K562 (cell line): ENCODE data around the gene NR4A2. TPM values are rescaled to one million over a fixed set of nuclear protein-coding genes. Genes with fewer than 3 reads are reported as not detected.

Experiments
- ARID1B ChIP-seq: fragments of 450-650 bp; IDR thresholded peaks from 2 replicates; pipeline ENCODE4 v1.6.1; 2016; ENCODE audit warnings: antibody characterized with exemption, mild to moderate bottlenecking, inconsistent platforms
- CHD2 ChIP-seq: IDR thresholded peaks from 2 replicates; pipeline ENCODE4 v1.6.1; 2011; ENCODE audit warnings: low read depth, low read length
- ELF1 ChIP-seq: fragments of 200-800 bp; sonication (Bioruptor generic); IDR thresholded peaks from 2 replicates; pipeline ENCODE4 v1.6.1; 2016; ENCODE audit warnings: missing genetic modification characterization, missing compliant biosample characterization
- ELF4 ChIP-seq: fragments of 450-650 bp; formaldehyde crosslinking; IDR thresholded peaks from 2 replicates; pipeline ENCODE4 v1.4.0; 2022; ENCODE audit warnings: missing genetic modification characterization
- FOSL1 ChIP-seq: fragments of 200-800 bp; sonication (Bioruptor generic); conservative IDR thresholded peaks from 2 replicates; pipeline ENCODE4 v1.6.1; 2016; ENCODE audit warnings: missing genetic modification characterization, missing compliant biosample characterization
- GABPB1 ChIP-seq: sonication (generic); formaldehyde crosslinking; IDR thresholded peaks from 2 replicates; pipeline ENCODE4 v1.8.0; 2022; ENCODE audit warnings: mild to moderate bottlenecking, missing genetic modification reagents
- PML ChIP-seq: IDR thresholded peaks from 2 replicates; pipeline ENCODE4 v1.6.1; 2012; ENCODE audit warnings: low read length, inconsistent platforms
- SLC30A9 ChIP-seq: fragments of 250-450 bp; sonication (Bioruptor Pico); IDR thresholded peaks from 2 replicates; pipeline ENCODE4 v1.8.0; 2022; ENCODE audit warnings: mild to moderate bottlenecking, moderate library complexity
- SP1 ChIP-seq: sonication (generic); formaldehyde crosslinking; IDR thresholded peaks from 2 replicates; pipeline ENCODE4 v1.8.1; 2022; ENCODE audit warnings: mild to moderate bottlenecking, missing genetic modification reagents
- ZKSCAN3 ChIP-seq: fragments of 250-450 bp; sonication (Bioruptor Pico); IDR thresholded peaks from 2 replicates; pipeline ENCODE4 v1.4.0; 2020
- ZNF175 ChIP-seq: fragments of 200-800 bp; sonication (Bioruptor generic); IDR thresholded peaks from 2 replicates; pipeline ENCODE4 v1.6.1; 2016; ENCODE audit warnings: low read depth, mild to moderate bottlenecking, missing genetic modification characterization, missing compliant biosample characterization
- ZNF324 ChIP-seq: fragments of 250-450 bp; sonication (Bioruptor Pico); IDR thresholded peaks from 2 replicates; pipeline ENCODE4 v1.4.0; 2020; ENCODE audit warnings: mild to moderate bottlenecking
- ZNF79 ChIP-seq: fragments of 250-450 bp; sonication (Bioruptor Pico); IDR thresholded peaks from 2 replicates; pipeline ENCODE4 v1.4.0; 2020; ENCODE audit warnings: low read depth, mild to moderate bottlenecking, moderate library complexity
- ZSCAN32 ChIP-seq: fragments of 450-650 bp; formaldehyde crosslinking; IDR thresholded peaks from 2 replicates; pipeline ENCODE4 v1.4.0; 2020; ENCODE audit warnings: mild to moderate bottlenecking, moderate library complexity
- polyA plus RNA-seq, 8 experiments: library from polyadenylated mRNA; depleted of rRNA in 4 of 8; stranded (reverse) in 5 of 8; unstranded in 3 of 8; fragments of >200 nt; fragmentation: Nextera tagmentation in 2 of 8; fragmentation: Illumina TruSeq in 1 of 8; extraction: Ambion mirVana in 2 of 8; extraction: Trizol in 1 of 8; gene quantifications; 2 replicates each; pipeline versions ENCODE4 v1.2.1 to v1.2.3, GENCODE V29; 2011 to 2014; ENCODE audit warnings: inconsistent platforms in 1 of 8, missing spikeins in 1 of 8
- total RNA-seq, 7 experiments: library from RNA; depleted of rRNA in 6 of 7; stranded (reverse); fragments of >200 nt in 6 of 7; fragmentation: Illumina TruSeq in 2 of 7; extraction: Trizol in 2 of 7; gene quantifications; 2 replicates each; pipeline versions ENCODE4 v1.2.1 to v1.2.3, GENCODE V29; 2011 to 2021; ENCODE audit warnings: low replicate concordance in 1 of 7
- TF ChIP-seq, protein P1 (sequence below): fragments of 450-650 bp; formaldehyde crosslinking; IDR thresholded peaks from 2 replicates; pipeline ENCODE4 v1.4.0; 2022; ENCODE audit warnings: missing genetic modification characterization
- TF ChIP-seq, protein P2 (sequence below): fragments of 450-650 bp; formaldehyde crosslinking; conservative IDR thresholded peaks from 2 replicates; pipeline ENCODE4 v1.4.0; 2022; ENCODE audit warnings: mild to moderate bottlenecking, missing genetic modification characterization
- TF ChIP-seq, protein P3 (sequence below), 2 experiments: fragments of 450-650 bp; formaldehyde crosslinking in 1 of 2; IDR thresholded peaks; 2 replicates each; pipeline versions ENCODE4 v1.4.0 to v1.6.1; 2014 to 2020; ENCODE audit warnings: mild to moderate bottlenecking in 2 of 2, borderline replicate concordance in 1 of 2, low read depth in 1 of 2

NR4A2 gene
- total and polyA plus RNA-seq, 9 of the 15 experiments (the other 6 are each of a cell fraction or from before 2014, with no cell fraction given), result 0.94 to 5.1 (median 1.3) TPM

DNA sequence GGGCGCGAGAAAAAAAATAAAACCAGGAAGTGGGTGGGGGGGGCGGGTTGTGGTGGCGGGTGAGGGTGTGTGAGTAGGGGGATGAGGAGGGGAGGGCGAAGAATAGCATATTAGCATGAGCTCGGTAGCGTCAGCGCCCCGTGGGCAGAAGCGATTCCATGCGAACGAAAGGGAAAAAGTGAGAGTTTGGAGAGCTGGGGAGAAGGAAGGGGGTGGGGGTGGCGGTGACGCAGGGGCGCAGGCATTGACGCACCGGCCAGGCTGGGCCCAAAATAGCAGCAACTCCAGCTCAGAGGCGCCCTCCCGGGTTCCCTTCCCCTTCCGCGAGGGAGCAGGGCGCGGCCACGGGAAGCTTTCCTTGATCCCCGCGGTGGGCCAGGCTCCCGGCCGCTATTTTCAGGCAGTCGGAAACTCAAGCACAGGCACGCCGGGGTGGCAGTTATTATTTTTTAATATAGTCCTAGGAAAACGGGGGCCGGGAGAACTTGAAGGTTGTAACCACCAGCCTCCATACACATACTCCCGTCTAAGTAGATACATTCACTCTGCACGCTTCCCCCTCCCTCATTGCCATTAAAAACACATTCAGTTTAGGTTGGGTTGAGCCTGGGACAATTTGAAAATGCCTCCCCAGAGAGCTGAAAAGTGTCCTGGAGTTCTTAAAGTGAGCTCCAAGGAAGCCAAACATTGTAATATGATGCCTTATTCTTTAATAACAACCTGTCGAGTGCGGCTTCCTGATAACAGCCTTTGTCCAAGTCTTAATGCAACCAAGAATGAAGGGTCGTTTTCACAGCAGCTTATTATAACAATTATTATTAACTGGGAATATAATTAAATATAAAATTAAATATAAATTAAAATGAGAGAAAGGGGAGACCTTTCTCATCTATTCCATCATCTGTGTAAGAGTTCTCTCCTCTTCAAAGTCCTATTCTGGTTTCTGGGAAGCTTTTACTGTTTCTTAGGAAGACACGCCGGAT, 2.3 kb upstream of the NR4A2 start (continued):
- TF ChIP-seq, protein P1, sequence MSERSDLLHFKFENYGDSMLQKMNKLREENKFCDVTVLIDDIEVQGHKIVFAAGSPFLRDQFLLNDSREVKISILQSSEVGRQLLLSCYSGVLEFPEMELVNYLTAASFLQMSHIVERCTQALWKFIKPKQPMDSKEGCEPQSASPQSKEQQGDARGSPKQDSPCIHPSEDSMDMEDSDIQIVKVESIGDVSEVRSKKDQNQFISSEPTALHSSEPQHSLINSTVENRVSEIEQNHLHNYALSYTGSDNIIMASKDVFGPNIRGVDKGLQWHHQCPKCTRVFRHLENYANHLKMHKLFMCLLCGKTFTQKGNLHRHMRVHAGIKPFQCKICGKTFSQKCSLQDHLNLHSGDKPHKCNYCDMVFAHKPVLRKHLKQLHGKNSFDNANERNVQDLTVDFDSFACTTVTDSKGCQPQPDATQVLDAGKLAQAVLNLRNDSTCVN (CRISPR knock-in tag), result no peak
- no peak; the same call in 1 of the 2 replicates for TF ChIP-seq PML
- no peak for TF ChIP-seq ZKSCAN3 (CRISPR knock-in tag)
- TF ChIP-seq FOSL1 (tag), result peak; percentile 50
- no peak for TF ChIP-seq ZSCAN32 (CRISPR knock-in tag)
- peak; percentile 70 for TF ChIP-seq ZNF175
- no peak for TF ChIP-seq ZNF79
- no peak for TF ChIP-seq SLC30A9 (CRISPR knock-in tag)
- TF ChIP-seq ZNF324 (CRISPR knock-in tag), result no peak
- peak; percentile 57 for TF ChIP-seq SP1
- TF ChIP-seq, protein P2, sequence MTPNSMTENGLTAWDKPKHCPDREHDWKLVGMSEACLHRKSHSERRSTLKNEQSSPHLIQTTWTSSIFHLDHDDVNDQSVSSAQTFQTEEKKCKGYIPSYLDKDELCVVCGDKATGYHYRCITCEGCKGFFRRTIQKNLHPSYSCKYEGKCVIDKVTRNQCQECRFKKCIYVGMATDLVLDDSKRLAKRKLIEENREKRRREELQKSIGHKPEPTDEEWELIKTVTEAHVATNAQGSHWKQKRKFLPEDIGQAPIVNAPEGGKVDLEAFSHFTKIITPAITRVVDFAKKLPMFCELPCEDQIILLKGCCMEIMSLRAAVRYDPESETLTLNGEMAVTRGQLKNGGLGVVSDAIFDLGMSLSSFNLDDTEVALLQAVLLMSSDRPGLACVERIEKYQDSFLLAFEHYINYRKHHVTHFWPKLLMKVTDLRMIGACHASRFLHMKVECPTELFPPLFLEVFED (CRISPR knock-in tag), result peak; percentile 52; the same call in 1 of the 2 replicates
- TF ChIP-seq, protein P3, sequence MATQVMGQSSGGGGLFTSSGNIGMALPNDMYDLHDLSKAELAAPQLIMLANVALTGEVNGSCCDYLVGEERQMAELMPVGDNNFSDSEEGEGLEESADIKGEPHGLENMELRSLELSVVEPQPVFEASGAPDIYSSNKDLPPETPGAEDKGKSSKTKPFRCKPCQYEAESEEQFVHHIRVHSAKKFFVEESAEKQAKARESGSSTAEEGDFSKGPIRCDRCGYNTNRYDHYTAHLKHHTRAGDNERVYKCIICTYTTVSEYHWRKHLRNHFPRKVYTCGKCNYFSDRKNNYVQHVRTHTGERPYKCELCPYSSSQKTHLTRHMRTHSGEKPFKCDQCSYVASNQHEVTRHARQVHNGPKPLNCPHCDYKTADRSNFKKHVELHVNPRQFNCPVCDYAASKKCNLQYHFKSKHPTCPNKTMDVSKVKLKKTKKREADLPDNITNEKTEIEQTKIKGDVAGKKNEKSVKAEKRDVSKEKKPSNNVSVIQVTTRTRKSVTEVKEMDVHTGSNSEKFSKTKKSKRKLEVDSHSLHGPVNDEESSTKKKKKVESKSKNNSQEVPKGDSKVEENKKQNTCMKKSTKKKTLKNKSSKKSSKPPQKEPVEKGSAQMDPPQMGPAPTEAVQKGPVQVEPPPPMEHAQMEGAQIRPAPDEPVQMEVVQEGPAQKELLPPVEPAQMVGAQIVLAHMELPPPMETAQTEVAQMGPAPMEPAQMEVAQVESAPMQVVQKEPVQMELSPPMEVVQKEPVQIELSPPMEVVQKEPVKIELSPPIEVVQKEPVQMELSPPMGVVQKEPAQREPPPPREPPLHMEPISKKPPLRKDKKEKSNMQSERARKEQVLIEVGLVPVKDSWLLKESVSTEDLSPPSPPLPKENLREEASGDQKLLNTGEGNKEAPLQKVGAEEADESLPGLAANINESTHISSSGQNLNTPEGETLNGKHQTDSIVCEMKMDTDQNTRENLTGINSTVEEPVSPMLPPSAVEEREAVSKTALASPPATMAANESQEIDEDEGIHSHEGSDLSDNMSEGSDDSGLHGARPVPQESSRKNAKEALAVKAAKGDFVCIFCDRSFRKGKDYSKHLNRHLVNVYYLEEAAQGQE (IDR thresholded peaks at IDR 0.05; ENCODE audit: borderline replicate concordance), result no peak
- TF ChIP-seq, protein P3 (CRISPR knock-in tag; IDR thresholded peaks at IDR 0.05; ENCODE audit: low read depth), result no peak
- TF ChIP-seq GABPB1, result peak; percentile 66
- TF ChIP-seq ARID1B, result peak; percentile 26; the same call in 1 of the 2 replicates
- TF ChIP-seq ELF1 (tag), result peak; percentile 94
- peak; percentile 13; the same call in 1 of the 2 replicates for TF ChIP-seq ELF4
- TF ChIP-seq CHD2, result peak; percentile 35; the same call in 1 of the 2 replicates
